ENCODE results near the gene NBL1. TPM values are rescaled to one million over a fixed set of nuclear protein-coding genes. Genes with fewer than 3 reads are reported as not detected.

NBL1 gene
- total RNA-seq, 1 donor from 2014 or later, result 10.5 TPM

DNA sequence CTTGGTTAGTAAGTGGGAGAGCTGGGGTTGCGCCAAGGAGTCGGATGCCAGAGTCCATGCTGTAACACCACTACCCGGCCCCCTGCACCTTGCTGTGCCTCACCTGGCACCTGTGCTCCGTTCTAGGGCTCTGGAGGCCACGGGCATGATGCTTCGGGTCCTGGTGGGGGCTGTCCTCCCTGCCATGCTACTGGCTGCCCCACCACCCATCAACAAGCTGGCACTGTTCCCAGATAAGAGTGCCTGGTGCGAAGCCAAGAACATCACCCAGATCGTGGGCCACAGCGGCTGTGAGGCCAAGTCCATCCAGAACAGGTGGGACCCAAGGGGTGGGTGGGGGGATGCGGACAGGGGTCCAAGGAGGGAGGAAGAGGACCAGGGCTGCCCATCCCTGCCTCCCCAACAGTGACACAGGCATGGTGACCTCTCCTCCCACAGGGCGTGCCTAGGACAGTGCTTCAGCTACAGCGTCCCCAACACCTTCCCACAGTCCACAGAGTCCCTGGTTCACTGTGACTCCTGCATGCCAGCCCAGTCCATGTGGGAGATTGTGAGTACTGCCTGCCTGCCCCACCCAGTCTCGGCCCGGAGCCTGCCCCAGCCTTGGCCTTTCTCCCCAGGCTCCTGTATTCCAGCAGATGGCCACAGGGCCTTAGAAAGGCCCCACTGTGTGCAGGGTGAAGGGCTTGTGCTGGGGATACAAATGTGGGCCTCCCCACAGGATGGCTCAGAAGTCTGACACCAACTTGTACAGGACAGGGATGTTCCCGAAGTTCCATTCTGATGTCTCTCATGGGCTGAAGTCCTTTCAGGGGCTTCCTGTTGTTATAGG is 11.0 kb downstream of the NBL1 start:
- TF ChIP-seq, protein P1, sequence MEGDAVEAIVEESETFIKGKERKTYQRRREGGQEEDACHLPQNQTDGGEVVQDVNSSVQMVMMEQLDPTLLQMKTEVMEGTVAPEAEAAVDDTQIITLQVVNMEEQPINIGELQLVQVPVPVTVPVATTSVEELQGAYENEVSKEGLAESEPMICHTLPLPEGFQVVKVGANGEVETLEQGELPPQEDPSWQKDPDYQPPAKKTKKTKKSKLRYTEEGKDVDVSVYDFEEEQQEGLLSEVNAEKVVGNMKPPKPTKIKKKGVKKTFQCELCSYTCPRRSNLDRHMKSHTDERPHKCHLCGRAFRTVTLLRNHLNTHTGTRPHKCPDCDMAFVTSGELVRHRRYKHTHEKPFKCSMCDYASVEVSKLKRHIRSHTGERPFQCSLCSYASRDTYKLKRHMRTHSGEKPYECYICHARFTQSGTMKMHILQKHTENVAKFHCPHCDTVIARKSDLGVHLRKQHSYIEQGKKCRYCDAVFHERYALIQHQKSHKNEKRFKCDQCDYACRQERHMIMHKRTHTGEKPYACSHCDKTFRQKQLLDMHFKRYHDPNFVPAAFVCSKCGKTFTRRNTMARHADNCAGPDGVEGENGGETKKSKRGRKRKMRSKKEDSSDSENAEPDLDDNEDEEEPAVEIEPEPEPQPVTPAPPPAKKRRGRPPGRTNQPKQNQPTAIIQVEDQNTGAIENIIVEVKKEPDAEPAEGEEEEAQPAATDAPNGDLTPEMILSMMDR (IDR thresholded peaks at IDR 0.05; ENCODE audit: unreplicated experiment), result no peak
- no peak for DNase-seq (ENCODE audit: low spot score, unreplicated experiment)
- Mint-ChIP-seq H3K4me1 (ENCODE audit: low read depth) (peaks cover 3% of the 10 kb centered on the region), H3K27ac (no peak overlapping the region), H3K4me3 (ENCODE audit: low read depth) (no peak overlapping the region), H3K27me3 (peaks cover 11% of the 10 kb centered on the region), H3K9me3 (ENCODE audit: low read depth) (no peaks in the 10 kb centered on the region), H3K36me3 (ENCODE audit: insufficient read depth) (no peaks in the 10 kb centered on the region)

DNA sequence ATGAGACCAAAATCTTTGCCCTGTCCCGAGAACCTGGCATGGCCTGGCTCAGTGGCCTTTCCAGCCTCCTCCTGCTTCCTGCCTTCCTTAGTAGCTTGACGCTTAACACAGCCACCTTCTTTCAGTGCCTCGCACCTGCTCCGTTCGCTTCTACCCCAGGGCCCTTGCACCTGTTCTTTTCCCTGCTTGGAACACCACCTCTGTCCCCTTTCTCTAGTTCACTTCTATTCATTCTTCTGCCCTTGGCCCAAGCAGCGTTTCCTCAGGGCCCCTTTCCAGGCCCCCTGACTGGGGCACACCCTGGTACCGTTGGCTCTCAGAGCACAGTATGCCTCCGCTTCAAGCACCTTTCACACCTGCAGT is 11.6 kb downstream of the NBL1 start:
- DNase-seq (ENCODE audit: low spot score, unreplicated experiment), result no peak

DNA sequence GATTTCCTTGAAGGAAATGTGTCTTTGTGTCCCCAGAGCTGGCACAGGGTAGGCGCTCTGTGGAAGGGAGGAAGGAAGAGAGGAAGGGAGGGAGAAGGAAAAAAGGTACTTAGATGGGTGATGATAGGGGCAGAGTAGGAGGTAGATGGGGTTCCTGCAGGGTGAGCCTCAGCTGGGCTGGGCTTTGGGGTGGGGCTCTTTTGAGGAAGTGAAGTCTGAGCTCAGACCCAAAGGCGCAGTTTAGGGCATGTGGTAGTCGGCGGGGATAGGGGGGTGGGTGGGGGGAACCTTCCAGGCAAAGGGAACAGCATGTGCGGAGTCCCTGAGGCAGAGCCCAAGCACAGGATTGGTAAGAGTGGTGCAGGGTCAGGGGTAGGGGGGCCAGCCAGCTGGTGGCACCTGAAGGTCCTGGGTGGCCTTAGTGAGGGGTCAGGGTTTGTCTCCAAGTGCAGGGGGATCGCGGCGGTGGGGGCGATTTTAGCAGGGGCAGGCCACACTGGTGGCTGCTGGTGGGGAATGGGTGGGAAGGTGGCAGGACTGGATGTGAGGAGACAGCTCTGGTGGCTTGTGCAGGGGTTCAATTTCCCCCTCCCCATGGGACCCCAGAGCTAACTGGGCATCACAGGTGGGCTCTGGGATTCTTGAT is 12.1 kb downstream of the NBL1 start:
- H3K27me3 Mint-ChIP-seq, result peaks cover 21% of the 10 kb centered on the region
- H3K4me3 Mint-ChIP-seq (ENCODE audit: low read depth), result no peak overlapping the region
- TF ChIP-seq, protein P1 (IDR thresholded peaks at IDR 0.05; ENCODE audit: unreplicated experiment), result no peak
- no peaks in the 10 kb centered on the region for H3K9me3 Mint-ChIP-seq (ENCODE audit: low read depth)
- H3K36me3 Mint-ChIP-seq (ENCODE audit: insufficient read depth), result no peaks in the 10 kb centered on the region
- no peak overlapping the region for H3K27ac Mint-ChIP-seq
- no peak for DNase-seq (ENCODE audit: low spot score, unreplicated experiment)
- H3K4me1 Mint-ChIP-seq (ENCODE audit: low read depth), result peaks cover 2% of the 10 kb centered on the region

More for the DNA sequence above, 11.6 kb downstream of the NBL1 start:
- Mint-ChIP-seq H3K4me1 (ENCODE audit: low read depth) (peaks cover 3% of the 10 kb centered on the region), H3K9me3 (ENCODE audit: low read depth) (no peaks in the 10 kb centered on the region), H3K27ac (no peak overlapping the region), H3K27me3 (peaks cover 17% of the 10 kb centered on the region), H3K36me3 (ENCODE audit: insufficient read depth) (no peaks in the 10 kb centered on the region), H3K4me3 (ENCODE audit: low read depth) (no peak overlapping the region)
- TF ChIP-seq, protein P1 (IDR thresholded peaks at IDR 0.05; ENCODE audit: unreplicated experiment), result no peak

DNA sequence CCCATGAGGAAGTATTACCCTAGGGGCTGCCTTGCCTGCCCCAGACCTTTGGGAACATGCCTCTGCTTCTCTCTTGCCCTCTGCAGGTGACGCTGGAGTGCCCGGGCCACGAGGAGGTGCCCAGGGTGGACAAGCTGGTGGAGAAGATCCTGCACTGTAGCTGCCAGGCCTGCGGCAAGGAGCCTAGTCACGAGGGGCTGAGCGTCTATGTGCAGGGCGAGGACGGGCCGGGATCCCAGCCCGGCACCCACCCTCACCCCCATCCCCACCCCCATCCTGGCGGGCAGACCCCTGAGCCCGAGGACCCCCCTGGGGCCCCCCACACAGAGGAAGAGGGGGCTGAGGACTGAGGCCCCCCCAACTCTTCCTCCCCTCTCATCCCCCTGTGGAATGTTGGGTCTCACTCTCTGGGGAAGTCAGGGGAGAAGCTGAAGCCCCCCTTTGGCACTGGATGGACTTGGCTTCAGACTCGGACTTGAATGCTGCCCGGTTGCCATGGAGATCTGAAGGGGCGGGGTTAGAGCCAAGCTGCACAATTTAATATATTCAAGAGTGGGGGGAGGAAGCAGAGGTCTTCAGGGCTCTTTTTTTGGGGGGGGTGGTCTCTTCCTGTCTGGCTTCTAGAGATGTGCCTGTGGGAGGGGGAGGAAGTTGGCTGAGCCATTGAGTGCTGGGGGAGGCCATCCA is 12.8 kb downstream of the NBL1 start:
- TF ChIP-seq, protein P1 (IDR thresholded peaks at IDR 0.05; ENCODE audit: unreplicated experiment), result no peak
- no peak overlapping the region for H3K4me3 Mint-ChIP-seq (ENCODE audit: low read depth)
- H3K36me3 Mint-ChIP-seq (ENCODE audit: insufficient read depth), result no peaks in the 10 kb centered on the region
- peaks cover 2% of the 10 kb centered on the region for H3K4me1 Mint-ChIP-seq (ENCODE audit: low read depth)
- peaks cover 26% of the 10 kb centered on the region for H3K27me3 Mint-ChIP-seq
- H3K27ac Mint-ChIP-seq, result no peak overlapping the region
- H3K9me3 Mint-ChIP-seq (ENCODE audit: low read depth), result no peaks in the 10 kb centered on the region
- DNase-seq (ENCODE audit: low spot score, unreplicated experiment), result no peak

DNA sequence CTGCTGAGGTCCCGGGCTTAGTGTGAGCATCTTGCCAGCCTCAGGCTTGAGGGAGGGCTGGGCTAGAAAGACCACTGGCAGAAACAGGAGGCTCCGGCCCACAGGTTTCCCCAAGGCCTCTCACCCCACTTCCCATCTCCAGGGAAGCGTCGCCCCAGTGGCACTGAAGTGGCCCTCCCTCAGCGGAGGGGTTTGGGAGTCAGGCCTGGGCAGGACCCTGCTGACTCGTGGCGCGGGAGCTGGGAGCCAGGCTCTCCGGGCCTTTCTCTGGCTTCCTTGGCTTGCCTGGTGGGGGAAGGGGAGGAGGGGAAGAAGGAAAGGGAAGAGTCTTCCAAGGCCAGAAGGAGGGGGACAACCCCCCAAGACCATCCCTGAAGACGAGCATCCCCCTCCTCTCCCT is 13.4 kb downstream of the NBL1 start:
- TF ChIP-seq, protein P1 (IDR thresholded peaks at IDR 0.05; ENCODE audit: unreplicated experiment), result no peak
- H3K4me1 Mint-ChIP-seq (ENCODE audit: low read depth), result peaks cover 2% of the 10 kb centered on the region
- no peaks in the 10 kb centered on the region for H3K36me3 Mint-ChIP-seq (ENCODE audit: insufficient read depth)
- H3K27ac Mint-ChIP-seq, result no peak overlapping the region
- H3K27me3 Mint-ChIP-seq, result peaks cover 30% of the 10 kb centered on the region
- H3K9me3 Mint-ChIP-seq (ENCODE audit: low read depth), result no peaks in the 10 kb centered on the region
- no peak overlapping the region for H3K4me3 Mint-ChIP-seq (ENCODE audit: low read depth)
- DNase-seq (ENCODE audit: low spot score, unreplicated experiment), result no peak

Measured in progenitor cell of endocrine pancreas (in vitro differentiated cells).